GM21723 (cell line): ENCODE data around the gene PTPRN2.

Experiments used
- ATAC-seq: cut with Tn5 transposase; IDR thresholded peaks from one replicate; pipeline ENCODE4 v1.9.1; 2021; ENCODE audit warnings: mild to moderate bottlenecking, moderate library complexity; ENCODE audit not compliant: unreplicated experiment

PTPRN2 gene

GRCh38 chr7:158603773-158604755, 16.4 kb upstream of the PTPRN2 start:
- peak; percentile 31 for ATAC-seq

DNA sequence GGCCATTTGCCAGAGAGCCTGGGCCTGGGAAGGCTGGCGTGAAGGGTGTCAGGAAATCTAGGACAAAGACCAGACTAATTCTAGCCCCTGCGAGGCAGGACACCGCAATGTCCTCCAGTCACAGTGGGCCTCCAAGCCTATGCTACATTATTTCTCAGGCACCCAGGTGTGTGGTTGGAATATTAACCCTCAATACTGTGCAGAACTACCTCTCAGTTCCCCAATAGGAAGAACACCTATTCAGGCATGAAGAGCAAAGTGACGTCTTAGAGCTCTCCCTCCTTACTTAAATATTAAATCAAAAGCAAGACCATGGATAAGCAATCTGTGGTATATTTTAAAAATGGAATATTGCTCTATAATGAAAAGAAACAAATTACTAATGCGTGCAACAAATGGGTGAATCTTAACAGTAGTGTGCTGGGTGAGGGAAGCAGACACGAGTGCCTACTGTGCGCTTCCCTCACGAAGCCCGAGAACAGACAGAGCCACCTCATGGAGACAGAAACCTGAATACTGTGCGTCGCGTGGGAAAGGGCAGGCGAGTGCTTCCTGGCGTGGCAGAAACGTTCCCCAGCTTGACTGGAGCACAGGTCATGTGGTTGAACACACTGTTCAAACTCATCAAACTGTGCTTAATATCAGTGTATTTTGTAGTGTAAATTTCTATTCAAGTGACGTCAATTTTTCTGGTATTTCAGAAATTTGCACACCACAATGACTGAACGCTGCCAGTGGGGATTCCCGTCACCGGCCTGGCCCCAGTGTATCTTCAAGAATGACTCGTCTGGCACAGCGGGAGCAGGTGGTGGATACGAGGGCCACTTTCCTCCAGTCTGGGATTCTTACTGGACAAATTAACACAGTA, 15.5 kb upstream of the PTPRN2 start:
- peak; percentile 79 for ATAC-seq

GRCh38 chr7:158602041-158602440, 14.4 kb upstream of the PTPRN2 start:
- ATAC-seq, result no peak

DNA sequence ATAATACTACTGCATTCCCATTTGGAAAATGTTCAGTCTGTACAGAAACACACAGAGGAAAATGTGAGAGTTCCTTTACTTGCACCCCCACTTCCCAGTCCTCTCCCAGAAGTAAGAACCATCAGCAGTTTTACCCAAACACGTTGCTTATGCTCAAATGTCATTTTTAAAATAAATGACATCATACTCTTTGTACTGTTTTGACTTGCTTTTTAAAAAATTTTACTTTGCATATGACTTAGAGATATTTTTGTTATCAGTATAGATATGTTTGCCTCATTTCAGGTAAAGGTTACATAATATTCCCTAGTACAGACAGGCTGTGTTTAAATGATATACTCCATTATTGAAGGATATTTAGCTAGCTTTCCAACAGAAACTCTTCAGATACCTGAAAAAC, 13.5 kb upstream of the PTPRN2 start:
- no peak for ATAC-seq

GRCh38 chr7:158596745-158597144, 9.1 kb upstream of the PTPRN2 start:
- ATAC-seq, result no peak

DNA sequence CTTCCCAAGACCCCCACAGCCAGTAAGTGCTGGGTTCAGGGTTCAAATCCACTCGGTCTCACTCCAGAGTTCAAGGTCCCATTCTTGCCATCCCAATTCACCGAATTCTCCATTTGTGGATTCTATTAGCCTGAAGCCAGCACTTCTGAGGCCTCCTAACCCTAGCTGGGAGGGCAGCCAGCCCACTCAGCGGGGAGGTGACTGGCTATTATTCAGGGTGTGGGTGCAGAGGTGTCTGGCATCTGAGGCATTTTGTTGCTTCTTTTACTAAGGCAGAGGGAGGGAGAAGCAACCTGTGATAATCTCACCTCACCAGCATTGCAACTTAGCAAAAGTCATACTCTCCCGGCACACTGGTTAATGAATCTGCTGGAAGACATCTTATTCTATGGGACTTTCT, 8.7 kb upstream of the PTPRN2 start:
- ATAC-seq, result no peak

- ATAC-seq, result no peak
Observed at GRCh38 chr7:158595068-158595467, 7.4 kb upstream of the PTPRN2 start.

GRCh38 chr7:158592541-158592940, 4.9 kb upstream of the PTPRN2 start:
- ATAC-seq, result no peak

DNA sequence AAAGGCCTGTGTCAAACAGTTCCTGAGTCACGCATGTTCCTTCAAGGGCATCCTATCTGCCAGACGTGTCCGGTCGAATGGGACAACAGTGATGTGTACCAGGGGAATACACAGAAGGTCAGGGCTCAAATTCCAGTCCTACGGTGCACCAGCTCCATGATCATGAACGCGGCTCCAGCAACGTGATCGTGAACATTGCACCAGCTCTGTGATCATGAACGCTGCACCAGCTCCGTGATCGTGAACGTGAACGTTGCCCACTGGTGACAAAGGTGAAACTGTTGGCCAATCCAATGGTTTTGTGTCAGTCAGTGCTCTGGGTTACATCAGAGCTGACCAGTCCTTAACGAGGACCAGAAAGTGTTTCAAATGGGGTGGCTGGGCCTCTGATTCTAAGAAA, 4.3 kb upstream of the PTPRN2 start:
- no peak for ATAC-seq

GRCh38 chr7:158590181-158590530, 2.5 kb upstream of the PTPRN2 start:
- ATAC-seq, result no peak

DNA sequence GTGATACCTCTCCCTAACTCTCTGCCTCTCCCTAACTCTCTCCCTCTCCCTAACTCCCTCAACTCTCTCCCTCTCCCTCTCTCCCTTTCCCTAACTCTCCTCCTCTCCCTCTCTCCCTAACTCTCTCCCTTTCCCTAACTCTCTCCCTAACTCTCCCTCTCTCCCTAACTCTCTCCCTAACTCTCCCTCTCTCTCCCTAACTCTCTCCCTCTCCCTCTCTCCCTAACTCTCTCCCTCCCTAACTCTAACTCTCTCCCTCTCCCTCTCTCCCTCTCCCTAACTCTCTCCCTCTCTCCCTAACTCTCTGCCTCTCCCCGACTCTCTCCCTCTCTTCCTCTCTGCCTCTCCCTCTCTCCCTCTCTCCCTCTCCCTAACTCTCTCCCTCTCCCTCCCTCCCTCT, 2.0 kb upstream of the PTPRN2 start:
- no peak for ATAC-seq

DNA sequence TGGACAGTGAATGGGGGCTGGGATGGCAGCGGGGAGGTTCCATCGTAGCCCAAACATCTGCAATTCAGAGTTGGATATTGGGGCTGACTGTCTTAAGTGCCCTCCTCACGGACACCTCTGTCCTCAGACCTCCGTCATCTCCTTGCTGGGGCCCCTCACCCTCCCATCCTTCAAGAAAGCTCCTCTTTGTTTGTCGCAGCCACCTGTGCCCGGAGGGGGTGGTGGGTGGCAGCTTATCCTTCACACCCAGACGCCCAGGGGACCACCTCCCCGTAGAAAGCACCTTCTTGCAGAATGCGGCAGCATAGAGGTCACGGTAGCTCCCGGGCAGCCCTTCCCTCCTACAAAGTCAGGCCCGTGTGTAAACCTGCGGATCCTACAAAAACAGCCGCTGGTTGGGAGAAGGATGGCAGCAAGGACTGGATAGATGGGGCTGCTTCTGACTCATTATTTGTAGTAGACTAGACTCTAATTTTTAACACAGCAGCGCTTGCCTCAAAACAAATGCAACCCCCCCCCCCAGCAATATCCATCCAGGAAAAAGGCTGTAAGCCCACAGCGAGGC, 1.3 kb upstream of the PTPRN2 start:
- ATAC-seq, result no peak

GRCh38 chr7:158588085-158588877, 658 bp upstream of the PTPRN2 start:
- peak; percentile 8 for ATAC-seq

GRCh38 chr7:158586499-158587161, 993 bp downstream of the PTPRN2 start:
- no peak for ATAC-seq

- no peak for ATAC-seq
Observed at GRCh38 chr7:158585721-158586498, 1.7 kb downstream of the PTPRN2 start.

- no peak for ATAC-seq
Observed at GRCh38 chr7:158584407-158584806, 3.2 kb downstream of the PTPRN2 start.

- no peak for ATAC-seq
Observed at GRCh38 chr7:158583810-158584209, 3.8 kb downstream of the PTPRN2 start.

GRCh38 chr7:158583143-158583542, 4.5 kb downstream of the PTPRN2 start:
- ATAC-seq, result no peak

DNA sequence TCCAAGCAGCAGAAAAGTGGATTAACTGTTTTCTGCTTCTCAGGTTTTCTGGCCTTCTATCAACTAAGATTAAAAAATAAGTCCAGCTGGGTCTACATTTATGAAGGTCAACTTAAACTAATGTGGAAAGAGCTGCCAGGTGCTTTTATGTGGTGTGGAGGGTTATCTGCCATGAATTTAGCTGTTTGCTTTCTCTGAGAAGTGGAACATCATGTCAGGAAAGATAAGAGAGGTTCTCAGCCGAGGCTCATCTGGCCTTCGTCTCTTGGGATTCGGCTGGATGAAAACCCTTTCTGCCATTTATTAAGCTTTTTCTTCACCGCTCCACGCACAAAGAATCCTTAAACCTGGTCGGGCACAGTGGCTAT, 5.5 kb downstream of the PTPRN2 start:
- no peak for ATAC-seq
